GM23338 (cell line): ENCODE data around the gene PIK3C3. TPM values are rescaled to one million over a fixed set of nuclear protein-coding genes. Genes with fewer than 3 reads are reported as not detected.

Source experiments
- ATAC-seq: fragments of 200-7000 bp; cut with Tn5 transposase; 3 replicates; pipeline ENCODE4 v1.9.1; 2020
- DNase-seq: peaks from one replicate; pipeline ENCODE4 v3.0.0-alpha.2; 2015; ENCODE audit warnings: low spot score
- H2AFZ ChIP-seq: fragments of 200-600 bp; sonication (generic); 2 replicates; pipeline ENCODE4 v1.8.0; 2016; ENCODE audit warnings: antibody characterized with exemption, mild to moderate bottlenecking, moderate library complexity
- H3F3A ChIP-seq: fragments of 200-600 bp; sonication (generic); replicated peaks from 2 replicates; pipeline ENCODE4 v1.8.0; 2017; ENCODE audit warnings: antibody characterized with exemption, mixed run types, low read depth
- H3K27ac ChIP-seq: fragments of 200-600 bp; sonication (generic); 2 replicates; pipeline ENCODE4 v1.6.1; 2016; ENCODE audit warnings: low read depth
- H3K27me3 ChIP-seq: fragments of 200-600 bp; sonication (generic); 2 replicates; pipeline ENCODE4 v1.8.0; 2016; ENCODE audit warnings: mild to moderate bottlenecking, mixed run types, moderate library complexity; ENCODE audit not compliant: insufficient read depth
- H3K36me3 ChIP-seq: fragments of 200-600 bp; sonication (generic); 2 replicates; pipeline ENCODE4 v1.8.0; 2016; ENCODE audit warnings: mild to moderate bottlenecking; ENCODE audit not compliant: insufficient read depth
- H3K4me1 ChIP-seq: fragments of 200-600 bp; sonication (generic); 2 replicates; pipeline ENCODE4 v1.8.0; 2016; ENCODE audit warnings: mild to moderate bottlenecking, moderate library complexity; ENCODE audit not compliant: insufficient read depth
- H3K4me2 ChIP-seq: fragments of 200-600 bp; sonication (generic); 2 replicates; pipeline ENCODE4 v1.7.1; 2017; ENCODE audit warnings: mixed run types
- H3K4me3 ChIP-seq: fragments of 200-600 bp; sonication (generic); 2 replicates; pipeline ENCODE4 v1.6.1; 2016; ENCODE audit warnings: mixed run types
- H3K79me2 ChIP-seq: fragments of 200-600 bp; sonication (generic); replicated peaks from 2 replicates; pipeline ENCODE4 v1.8.0; 2017; ENCODE audit warnings: mild to moderate bottlenecking; ENCODE audit not compliant: insufficient read depth
- H3K9me2 ChIP-seq: fragments of 200-600 bp; sonication (generic); 2 replicates; pipeline ENCODE4 v1.8.0; 2017; ENCODE audit not compliant: insufficient read depth
- H4K20me1 ChIP-seq: fragments of 200-600 bp; sonication (generic); replicated peaks from 2 replicates; pipeline ENCODE4 v1.8.0; 2017; ENCODE audit warnings: mild to moderate bottlenecking; ENCODE audit not compliant: insufficient read depth
- H3K27ac Mint-ChIP-seq: 2 replicates; pipeline ENCODE4 v1.8.0; 2020; ENCODE audit warnings: inconsistent platforms, mild to moderate bottlenecking, moderate library complexity, mixed read lengths
- H3K27me3 Mint-ChIP-seq: 3 replicates; pipeline ENCODE4 v1.8.0; 2022; ENCODE audit warnings: low read depth, mild to moderate bottlenecking, moderate library complexity, mixed read lengths, inconsistent platforms; ENCODE audit not compliant: insufficient read depth, poor library complexity
- H3K36me3 Mint-ChIP-seq: 3 replicates; pipeline ENCODE4 v1.8.0; 2021; ENCODE audit warnings: low read depth, mild to moderate bottlenecking, inconsistent platforms, moderate library complexity, mixed read lengths
- H3K4me1 Mint-ChIP-seq: 3 replicates; pipeline ENCODE4 v1.8.0; 2020; ENCODE audit warnings: mild to moderate bottlenecking, inconsistent platforms, mixed read lengths
- H3K4me3 Mint-ChIP-seq: 3 replicates; pipeline ENCODE4 v1.8.0; 2021; ENCODE audit warnings: moderate library complexity, mild to moderate bottlenecking, inconsistent platforms, mixed read lengths
- H3K9me3 Mint-ChIP-seq: 3 replicates; pipeline ENCODE4 v1.8.0; 2020; ENCODE audit warnings: moderate library complexity, mild to moderate bottlenecking, inconsistent platforms, mixed read lengths
- CREB1 ChIP-seq: fragments of 250-450 bp; sonication (Bioruptor Pico); IDR thresholded peaks from 2 replicates; pipeline ENCODE4 v1.5.0; 2020; ENCODE audit warnings: low read depth, mild to moderate bottlenecking, moderate library complexity
- CTCF ChIP-seq, 2 experiments: fragments of 200-600 bp in 1 of 2; sonication (generic) in 1 of 2; conservative IDR thresholded peaks; 2 replicates each; pipeline versions ENCODE4 v1.5.1 to v1.6.1; 2016 to 2017; ENCODE audit warnings: antibody characterized with exemption in 2 of 2, low read depth in 2 of 2, mild to moderate bottlenecking in 2 of 2, moderate library complexity in 1 of 2
- ETS1 ChIP-seq: IDR thresholded peaks from 2 replicates; pipeline ENCODE4 v1.6.1; 2016; ENCODE audit warnings: antibody characterized with exemption
- EZH2 ChIP-seq: fragments of 200-600 bp; sonication (generic); IDR thresholded peaks from one replicate; pipeline ENCODE4 v1.8.0; 2017; ENCODE audit warnings: antibody characterized with exemption, mild to moderate bottlenecking, low read depth; ENCODE audit not compliant: unreplicated experiment
- EZH2phosphoT487 ChIP-seq: fragments of 200-600 bp; sonication (generic); IDR thresholded peaks from one replicate; pipeline ENCODE4 v1.8.1; 2018; ENCODE audit warnings: antibody characterized with exemption; ENCODE audit not compliant: unreplicated experiment
- NANOG ChIP-seq: IDR thresholded peaks from 2 replicates; pipeline ENCODE4 v1.6.1; 2016; ENCODE audit warnings: antibody characterized with exemption, borderline replicate concordance
- POLR2AphosphoS5 ChIP-seq: IDR thresholded peaks from 2 replicates; pipeline ENCODE4 v1.6.1; 2016; ENCODE audit warnings: antibody characterized with exemption, low read depth
- STAT1 ChIP-seq: IDR thresholded peaks from one replicate; pipeline ENCODE4 v1.6.1; 2016; ENCODE audit warnings: antibody characterized with exemption; ENCODE audit not compliant: unreplicated experiment
- ZNF114 ChIP-seq: fragments of 250-450 bp; sonication (Bioruptor Pico); IDR thresholded peaks from 2 replicates; pipeline ENCODE4 v1.5.0; 2020; ENCODE audit warnings: mild to moderate bottlenecking, moderate library complexity
- ZNF331 ChIP-seq: fragments of 250-450 bp; sonication (Bioruptor Pico); IDR thresholded peaks from 2 replicates; pipeline ENCODE4 v1.5.0; 2020; ENCODE audit warnings: low read depth, mild to moderate bottlenecking, moderate library complexity
- ZNF462 ChIP-seq: fragments of 250-450 bp; sonication (Bioruptor Pico); IDR thresholded peaks from 2 replicates; pipeline ENCODE4 v1.5.0; 2020; ENCODE audit warnings: mild to moderate bottlenecking, moderate library complexity
- polyA plus RNA-seq: library from polyadenylated mRNA; unstranded; fragments of >200 nt; fragmentation: Nextera tagmentation; extraction: Ambion mirVana; gene quantifications from 2 replicates; pipeline ENCODE4 v1.2.1, GENCODE V29; 2016
- total RNA-seq: library from RNA; depleted of rRNA; stranded (reverse); fragments of >200 nt; shearing (Covaris generic); gene quantifications from 2 replicates; pipeline ENCODE4 v1.2.3, GENCODE V29; 2014

PIK3C3 gene
- total and polyA plus RNA-seq, 2 experiments from 2014 or later = 25.9 to 35.4 TPM

- ATAC-seq = no peak
- no peak overlapping the region for H3K4me3 ChIP-seq
- no peaks in the 10 kb centered on the region for H3K9me2 ChIP-seq
- no peak overlapping the region for H2AFZ ChIP-seq
- no peak overlapping the region for H3K4me2 ChIP-seq
- no peaks in the 10 kb centered on the region for H3K27me3 Mint-ChIP-seq
- DNase-seq = no peak
- H3K36me3 Mint-ChIP-seq = peaks cover 12% of the 10 kb centered on the region
- H3K27ac Mint-ChIP-seq = no peak overlapping the region; the same call in 1 of the 2 replicates
- TF ChIP-seq EZH2 (no peak), ZNF331 (CRISPR knock-in tag) (no peak), EZH2phosphoT487 (no peak), STAT1 (no peak), POLR2AphosphoS5 (no peak), CREB1 (no peak), NANOG (no peak), ZNF114 (CRISPR knock-in tag) (no peak), CTCF (conservative IDR thresholded peaks at IDR 0.05; ENCODE audit: low read depth in 2 of 2) (no peak), ZNF462 (CRISPR knock-in tag) (no peak), ETS1 (no peak)
- no peaks in the 10 kb centered on the region for H3K4me1 ChIP-seq
- H3K4me1 Mint-ChIP-seq = no peaks in the 10 kb centered on the region
- H3F3A ChIP-seq = no peaks in the 10 kb centered on the region
- no peaks in the 10 kb centered on the region for H3K79me2 ChIP-seq
- no peak overlapping the region for H3K27ac ChIP-seq
- no peaks in the 10 kb centered on the region for H3K27me3 ChIP-seq
- H3K9me3 Mint-ChIP-seq = no peaks in the 10 kb centered on the region
- no peak overlapping the region for H3K4me3 Mint-ChIP-seq
- peaks cover 7% of the 10 kb centered on the region; the same call in 1 of the 2 replicates for H3K36me3 ChIP-seq
- no peaks in the 10 kb centered on the region for H4K20me1 ChIP-seq
These were observed 125.3 kb downstream of the PIK3C3 start for GRCh38 chr18:42080340-42080739.
